GM10266 (cell line): ENCODE measurements around the gene PTK7.
"Not testable (repeated sequence)": the region's sequence is repeated elsewhere in the genome, so short reads cannot be mapped to it uniquely, and the experiment has no call there.

Source experiments
- DNase-seq: peaks from one replicate; pipeline ENCODE4 v3.0.0; 2012; ENCODE audit errors: extremely low spot score
- TF ChIP-seq, protein P1 (sequence below): IDR thresholded peaks from 2 replicates; pipeline ENCODE4 v1.5.1; 2012; ENCODE audit warnings: mild to moderate bottlenecking, low read depth; ENCODE audit not compliant: control insufficient read depth, insufficient read depth; ENCODE audit errors: missing control alignments

Gene PTK7

DNA sequence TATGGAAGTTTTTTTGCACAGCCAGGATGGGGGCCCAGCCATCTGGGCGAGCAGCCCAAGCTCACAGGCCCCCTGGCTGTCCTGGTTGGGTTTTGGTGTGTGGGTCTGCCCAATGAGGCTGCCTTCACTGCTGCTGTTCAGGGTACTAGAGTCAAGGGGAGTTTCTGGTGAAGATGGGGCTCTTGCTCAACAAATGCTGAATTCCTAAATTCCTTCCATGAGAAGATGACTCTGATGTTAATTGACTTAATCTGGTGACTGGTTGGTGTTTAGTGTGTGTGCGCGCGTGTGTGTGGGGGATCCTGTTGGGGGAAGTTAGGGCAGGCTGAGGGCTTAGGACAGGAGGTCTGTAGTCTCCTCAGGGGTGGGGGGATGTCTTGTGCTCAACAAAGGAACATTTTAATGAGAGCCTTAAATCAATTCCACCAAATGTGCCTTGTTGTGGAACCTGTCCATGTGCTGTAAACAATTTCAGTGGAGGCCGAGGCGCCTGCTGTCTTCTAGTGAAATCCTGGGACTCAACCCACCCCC is 1.9 kb downstream of the PTK7 start:
- DNase-seq = no peak
- TF ChIP-seq, protein P1, sequence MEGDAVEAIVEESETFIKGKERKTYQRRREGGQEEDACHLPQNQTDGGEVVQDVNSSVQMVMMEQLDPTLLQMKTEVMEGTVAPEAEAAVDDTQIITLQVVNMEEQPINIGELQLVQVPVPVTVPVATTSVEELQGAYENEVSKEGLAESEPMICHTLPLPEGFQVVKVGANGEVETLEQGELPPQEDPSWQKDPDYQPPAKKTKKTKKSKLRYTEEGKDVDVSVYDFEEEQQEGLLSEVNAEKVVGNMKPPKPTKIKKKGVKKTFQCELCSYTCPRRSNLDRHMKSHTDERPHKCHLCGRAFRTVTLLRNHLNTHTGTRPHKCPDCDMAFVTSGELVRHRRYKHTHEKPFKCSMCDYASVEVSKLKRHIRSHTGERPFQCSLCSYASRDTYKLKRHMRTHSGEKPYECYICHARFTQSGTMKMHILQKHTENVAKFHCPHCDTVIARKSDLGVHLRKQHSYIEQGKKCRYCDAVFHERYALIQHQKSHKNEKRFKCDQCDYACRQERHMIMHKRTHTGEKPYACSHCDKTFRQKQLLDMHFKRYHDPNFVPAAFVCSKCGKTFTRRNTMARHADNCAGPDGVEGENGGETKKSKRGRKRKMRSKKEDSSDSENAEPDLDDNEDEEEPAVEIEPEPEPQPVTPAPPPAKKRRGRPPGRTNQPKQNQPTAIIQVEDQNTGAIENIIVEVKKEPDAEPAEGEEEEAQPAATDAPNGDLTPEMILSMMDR = no peak

DNA sequence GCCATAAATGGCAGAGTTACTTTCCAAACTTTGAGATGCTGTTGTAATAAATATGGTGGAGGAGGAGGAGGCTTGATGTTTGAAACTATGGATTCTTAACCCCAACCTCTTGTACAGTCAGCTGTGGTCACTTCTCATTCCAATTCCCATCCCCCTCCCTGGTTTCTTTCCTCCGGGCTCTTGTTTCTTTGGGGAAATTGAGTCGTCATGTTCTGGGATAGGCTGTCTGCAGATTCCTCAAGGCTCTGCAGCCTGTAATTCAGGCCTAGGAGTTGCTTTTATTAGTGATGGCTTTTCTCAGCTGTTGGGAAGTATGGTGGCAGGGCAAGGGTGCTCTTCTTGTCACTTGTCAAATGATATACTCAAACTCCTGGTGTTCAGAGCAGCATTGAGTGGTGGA is 2.6 kb downstream of the PTK7 start:
- DNase-seq = no peak

DNA sequence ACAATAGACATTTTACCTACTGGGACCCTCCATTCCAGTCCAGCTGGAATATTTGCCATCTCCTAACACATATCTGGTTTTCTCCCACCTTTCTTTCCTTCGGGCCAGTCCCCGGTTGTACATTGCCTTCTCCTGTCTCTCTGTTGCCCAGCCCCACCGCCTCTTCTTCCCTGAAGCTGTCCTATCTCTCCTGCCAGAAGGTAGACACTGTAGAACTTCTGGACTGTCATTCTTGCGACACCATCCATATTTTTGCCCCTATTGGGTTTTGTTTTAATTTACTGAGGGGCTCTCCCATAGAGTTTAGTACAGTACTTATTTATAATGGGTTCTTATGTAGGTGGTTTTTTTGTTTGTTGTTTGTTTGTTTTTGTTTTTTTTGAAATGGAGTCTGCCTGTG is 4.9 kb downstream of the PTK7 start:
- TF ChIP-seq, protein P1 = no peak
- no peak for DNase-seq

More for the DNA sequence above, 2.6 kb downstream of the PTK7 start:
- TF ChIP-seq, protein P1 = no peak

DNA sequence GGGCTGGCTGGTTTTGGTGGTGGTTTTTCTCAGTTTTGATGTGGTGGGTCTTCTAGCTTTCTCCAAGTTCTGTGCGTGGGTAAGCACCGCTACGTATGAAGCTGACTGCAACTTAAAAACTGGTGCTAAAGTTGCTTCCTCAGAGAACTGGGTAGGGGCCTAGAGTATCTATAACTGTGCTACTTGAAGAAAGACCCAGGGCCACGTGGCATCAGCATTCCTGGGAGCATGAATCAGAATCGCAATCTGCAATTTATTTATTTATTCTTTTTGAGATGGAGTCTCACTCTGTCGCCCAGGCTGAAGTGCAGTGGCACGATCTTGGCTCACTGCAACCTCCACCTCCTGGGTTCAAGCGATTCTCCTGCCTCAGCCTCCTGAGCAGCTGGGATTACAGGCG is 5.8 kb downstream of the PTK7 start:
- not testable (repeated sequence) for DNase-seq

DNA sequence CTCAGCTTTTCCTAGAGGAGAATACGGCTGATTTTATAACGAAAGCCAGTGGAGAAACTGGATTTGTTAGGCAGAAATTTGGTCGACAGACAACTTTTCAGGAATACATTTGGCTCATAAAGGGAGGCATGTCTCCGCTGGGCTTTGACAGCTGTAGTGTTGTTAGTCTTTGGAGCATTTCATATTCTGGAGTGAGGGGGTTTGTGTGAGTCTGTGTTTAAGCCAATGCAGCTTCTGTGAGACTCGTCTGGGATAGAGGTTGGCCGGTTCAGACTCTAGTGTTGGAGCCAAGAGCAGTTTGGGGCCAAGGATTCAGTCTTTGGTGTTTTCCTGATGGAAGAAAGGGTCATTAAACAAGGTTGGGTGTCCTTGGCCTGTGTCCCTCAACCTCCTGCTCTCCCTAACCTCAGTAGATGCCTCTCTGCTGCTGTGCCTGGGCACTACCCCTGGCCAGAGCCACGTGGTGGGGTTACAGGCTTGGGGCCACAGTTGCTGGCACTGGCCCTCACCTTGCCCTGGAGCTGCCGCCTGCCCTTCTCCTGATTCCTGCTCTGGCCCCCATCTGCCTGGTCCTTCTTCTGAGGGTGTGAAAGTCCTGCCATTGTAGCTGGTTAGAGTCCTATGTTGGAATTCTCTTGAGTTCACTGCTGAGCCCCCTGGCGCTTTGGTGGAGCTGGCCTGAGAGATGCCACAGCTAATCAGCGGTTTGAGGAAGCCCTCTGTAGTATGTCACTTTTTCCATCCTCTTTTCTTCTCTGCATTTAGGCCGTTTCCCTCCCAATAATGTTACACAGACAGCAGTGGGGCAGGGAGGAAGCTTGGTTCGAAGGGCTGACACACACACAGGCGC is 6.9 kb downstream of the PTK7 start:
- DNase-seq = no peak

DNA sequence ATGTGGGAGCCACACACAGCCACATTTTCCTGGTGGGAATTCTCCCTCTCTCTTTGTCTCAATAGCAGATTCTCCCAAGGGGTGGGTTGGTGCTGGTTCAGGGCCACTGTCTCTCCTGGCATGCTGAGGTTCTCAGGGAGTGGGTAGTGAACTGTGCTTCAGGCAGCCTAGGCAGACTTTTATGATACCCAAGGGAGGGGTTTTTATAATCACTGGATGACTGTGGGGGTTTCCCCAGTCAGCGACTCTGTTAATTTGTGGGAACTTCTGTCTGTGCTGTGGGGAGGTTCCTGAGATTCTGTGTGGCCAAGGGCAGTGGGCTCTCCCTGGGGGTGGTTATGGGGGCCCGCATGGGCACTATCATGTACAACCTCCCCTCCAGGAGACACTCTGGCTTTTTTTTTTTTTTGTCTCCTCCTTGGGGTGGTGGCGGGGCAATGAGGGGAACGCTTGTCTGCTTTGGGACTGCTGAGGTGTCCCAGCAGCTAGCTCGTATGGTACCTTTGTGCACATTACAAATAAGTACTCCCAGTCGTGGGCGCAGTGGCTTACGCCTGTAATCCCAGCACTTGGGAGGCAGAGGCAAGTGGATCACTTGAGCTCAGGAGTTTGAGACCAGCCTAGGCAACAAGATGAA is 10.0 kb downstream of the PTK7 start:
- DNase-seq = peak; percentile 73
- TF ChIP-seq, protein P1 = no peak

More for the DNA sequence above, 6.9 kb downstream of the PTK7 start:
- TF ChIP-seq, protein P1 = no peak

DNA sequence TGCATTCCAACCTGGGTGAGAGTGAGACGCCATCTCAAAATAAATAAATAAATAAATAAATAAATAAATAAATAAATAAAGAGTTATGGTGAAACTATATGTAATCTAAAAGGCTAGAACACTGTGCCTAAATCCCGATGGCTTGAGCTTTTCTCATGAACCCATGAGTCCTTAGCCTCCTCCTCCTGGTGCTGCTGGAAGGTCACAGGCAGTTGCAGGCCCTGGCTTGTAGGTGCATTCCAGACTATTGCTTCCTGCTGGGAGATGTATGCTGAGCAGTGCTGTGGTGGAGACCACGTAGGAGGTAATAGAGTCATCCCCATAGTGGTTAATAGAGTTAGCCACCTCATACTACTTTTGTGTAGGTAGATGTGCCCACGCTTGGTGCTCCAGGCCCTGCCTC is 12.5 kb downstream of the PTK7 start:
- DNase-seq = no peak
- TF ChIP-seq, protein P1 = no peak
